HepG2 (cell line): ENCODE measurements around the gene TAF12. TPM values are rescaled to one million over a fixed set of nuclear protein-coding genes. Genes with fewer than 3 reads are reported as not detected.

Experiments
- ADNP ChIP-seq: sonication (generic); formaldehyde crosslinking; IDR thresholded peaks from 2 replicates; pipeline ENCODE4 v1.4.0; 2020; ENCODE audit warnings: missing genetic modification reagents
- ATF7-NPFF ChIP-seq: sonication (generic); formaldehyde crosslinking; IDR thresholded peaks from 2 replicates; pipeline ENCODE4 v1.8.1; 2023; ENCODE audit warnings: mild to moderate bottlenecking, low read depth, missing genetic modification reagents, moderate library complexity
- BHLHE40 ChIP-seq: IDR thresholded peaks from 2 replicates; pipeline ENCODE4 v1.6.1; 2011; ENCODE audit warnings: low read length, improper control_type of control experiment
- EHMT2 ChIP-seq: fragments of 200-600 bp; sonication (generic); IDR thresholded peaks from 2 replicates; pipeline ENCODE4 v1.7.0; 2017; ENCODE audit warnings: antibody characterized with exemption, low read depth, low read length, borderline replicate concordance
- GFI1 ChIP-seq: sonication (generic); formaldehyde crosslinking; IDR thresholded peaks from 2 replicates; pipeline ENCODE4 v1.5.0; 2020; ENCODE audit warnings: missing genetic modification reagents, mild to moderate bottlenecking, borderline replicate concordance
- GMEB2 ChIP-seq: IDR thresholded peaks from 2 replicates; pipeline ENCODE4 v1.6.1; 2016; ENCODE audit warnings: missing biosample characterization, missing genetic modification reagents, low read depth
- HNRNPUL1 ChIP-seq: fragments of 200-400 bp; formaldehyde crosslinking; IDR thresholded peaks from 2 replicates; pipeline ENCODE4 v1.6.1; 2017; ENCODE audit warnings: low read depth, mild to moderate bottlenecking, low read length, moderate library complexity
- IKZF1 ChIP-seq: fragments of 450-650 bp; IDR thresholded peaks from 2 replicates; pipeline ENCODE4 v1.7.1; 2016
- POLR2AphosphoS2 ChIP-seq: IDR thresholded peaks from 2 replicates; pipeline ENCODE4 v1.6.1; 2011; ENCODE audit warnings: low read depth, low read length, improper control_type of control experiment
- RFX5 ChIP-seq: IDR thresholded peaks from 2 replicates; pipeline ENCODE4 v1.6.1; 2011; ENCODE audit warnings: low read depth, low read length, improper control_type of control experiment
- SP2 ChIP-seq: sonication (generic); formaldehyde crosslinking; IDR thresholded peaks from 2 replicates; pipeline ENCODE4 v1.5.1; 2020; ENCODE audit warnings: mild to moderate bottlenecking, missing genetic modification reagents
- TARDBP ChIP-seq: sonication (generic); formaldehyde crosslinking; IDR thresholded peaks from 2 replicates; pipeline ENCODE4 v1.8.0; 2022; ENCODE audit warnings: mild to moderate bottlenecking, missing genetic modification reagents
- TMF1 ChIP-seq: sonication (generic); formaldehyde crosslinking; IDR thresholded peaks from 2 replicates; pipeline ENCODE4 v1.8.1; 2022; ENCODE audit warnings: low read depth, missing genetic modification reagents
- ZNF160 ChIP-seq: sonication (generic); formaldehyde crosslinking; IDR thresholded peaks from 2 replicates; pipeline ENCODE4 v1.8.0; 2022; ENCODE audit warnings: mild to moderate bottlenecking, inconsistent platforms, missing genetic modification reagents
- ZNF567 ChIP-seq: sonication (generic); formaldehyde crosslinking; IDR thresholded peaks from 2 replicates; pipeline ENCODE4 v1.8.1; 2023; ENCODE audit warnings: mild to moderate bottlenecking, missing genetic modification reagents, borderline replicate concordance
- ZNF577 ChIP-seq: sonication (generic); formaldehyde crosslinking; IDR thresholded peaks from 2 replicates; pipeline ENCODE4 v1.4.0; 2020; ENCODE audit warnings: mild to moderate bottlenecking, low read depth, missing genetic modification reagents, borderline replicate concordance
- ZNF670 ChIP-seq: sonication (generic); formaldehyde crosslinking; IDR thresholded peaks from 2 replicates; pipeline ENCODE4 v1.8.0; 2022; ENCODE audit warnings: mild to moderate bottlenecking, missing genetic modification reagents, borderline replicate concordance
- ZNF703 ChIP-seq: sonication (generic); formaldehyde crosslinking; IDR thresholded peaks from 2 replicates; pipeline ENCODE4 v1.5.1; 2020; ENCODE audit warnings: missing genetic modification reagents, mild to moderate bottlenecking, moderate library complexity, borderline replicate concordance
- ZSCAN31 ChIP-seq: sonication (generic); formaldehyde crosslinking; IDR thresholded peaks from 2 replicates; pipeline ENCODE4 v1.5.0; 2020; ENCODE audit warnings: low read depth, mild to moderate bottlenecking, missing genetic modification reagents
- polyA plus RNA-seq, 8 experiments: library from polyadenylated mRNA; depleted of rRNA in 3 of 8; stranded (reverse) in 7 of 8; unstranded in 1 of 8; fragments of >200 nt; fragmentation: Illumina TruSeq in 4 of 8; extraction: Trizol in 4 of 8; gene quantifications; 2 replicates each; pipeline versions ENCODE4 v1.2.1 to v1.2.3, GENCODE V29; 2011 to 2016; ENCODE audit warnings: low read depth in 4 of 8, missing spikeins in 1 of 8, mixed read lengths in 1 of 8; ENCODE audit not compliant: insufficient read depth in 1 of 8
- total RNA-seq, 5 experiments: library from RNA; depleted of rRNA; stranded (reverse); fragments of >200 nt; fragmentation: Illumina TruSeq; extraction: Trizol; gene quantifications; 2 replicates each; pipeline ENCODE4 v1.2.3, GENCODE V29; 2016; ENCODE audit warnings: low read depth in 1 of 5
- TF ChIP-seq, protein P1 (sequence below): sonication (generic); formaldehyde crosslinking; IDR thresholded peaks from 2 replicates; pipeline ENCODE4 v1.4.0; 2020; ENCODE audit warnings: missing genetic modification reagents, borderline replicate concordance

The TAF12 gene
- total and polyA plus RNA-seq, 2 of the 13 experiments (the other 11 are each of a cell fraction or from before 2014, with no cell fraction given): 16.3 to 17.1 TPM

GRCh38 chr1:28648474-28649198 is 5.8 kb upstream of the TAF12 start, which contains the start of gene RNU11 (continued):
- TF ChIP-seq ZNF703 (CRISPR knock-in tag) (peak; percentile 98), ATF7-NPFF (peak; percentile 91), ZNF577 (CRISPR knock-in tag) (no peak), GMEB2 (CRISPR knock-in tag) (peak; percentile 57), IKZF1 (no peak), ZNF567 (peak; percentile 77; the same call in 1 of the 2 replicates), ZNF670 (CRISPR knock-in tag) (no peak), ZSCAN31 (CRISPR knock-in tag) (peak; percentile 87), GFI1 (CRISPR knock-in tag) (peak; percentile 81), TARDBP (CRISPR knock-in tag) (peak; percentile 96), POLR2AphosphoS2 (peak; percentile 100), ZNF160 (CRISPR knock-in tag) (peak; percentile 95), SP2 (CRISPR knock-in tag) (no peak), TMF1 (0 out of 2 replicates have a peak, but pooled peaks have one; percentile 71), BHLHE40 (peak; percentile 40; the same call in 1 of the 2 replicates), RFX5 (no peak), EHMT2 (no peak), ADNP (CRISPR knock-in tag) (no peak), HNRNPUL1 (no peak)
- TF ChIP-seq, protein P1, sequence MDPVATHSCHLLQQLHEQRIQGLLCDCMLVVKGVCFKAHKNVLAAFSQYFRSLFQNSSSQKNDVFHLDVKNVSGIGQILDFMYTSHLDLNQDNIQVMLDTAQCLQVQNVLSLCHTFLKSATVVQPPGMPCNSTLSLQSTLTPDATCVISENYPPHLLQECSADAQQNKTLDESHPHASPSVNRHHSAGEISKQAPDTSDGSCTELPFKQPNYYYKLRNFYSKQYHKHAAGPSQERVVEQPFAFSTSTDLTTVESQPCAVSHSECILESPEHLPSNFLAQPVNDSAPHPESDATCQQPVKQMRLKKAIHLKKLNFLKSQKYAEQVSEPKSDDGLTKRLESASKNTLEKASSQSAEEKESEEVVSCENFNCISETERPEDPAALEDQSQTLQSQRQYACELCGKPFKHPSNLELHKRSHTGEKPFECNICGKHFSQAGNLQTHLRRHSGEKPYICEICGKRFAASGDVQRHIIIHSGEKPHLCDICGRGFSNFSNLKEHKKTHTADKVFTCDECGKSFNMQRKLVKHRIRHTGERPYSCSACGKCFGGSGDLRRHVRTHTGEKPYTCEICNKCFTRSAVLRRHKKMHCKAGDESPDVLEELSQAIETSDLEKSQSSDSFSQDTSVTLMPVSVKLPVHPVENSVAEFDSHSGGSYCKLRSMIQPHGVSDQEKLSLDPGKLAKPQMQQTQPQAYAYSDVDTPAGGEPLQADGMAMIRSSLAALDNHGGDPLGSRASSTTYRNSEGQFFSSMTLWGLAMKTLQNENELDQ (CRISPR knock-in tag): peak; percentile 94
